Astrocyte (in vitro differentiated cells and primary cell): ENCODE results near the gene KIAA1217.

Experiments
- CTCF ChIP-seq: IDR thresholded peaks from 2 replicates; pipeline ENCODE4 v1.5.1; 2011; ENCODE audit warnings: low read depth, mild to moderate bottlenecking, inconsistent platforms, low read length, moderate library complexity; ENCODE audit not compliant: insufficient read depth
- EZH2 ChIP-seq: IDR thresholded peaks from 2 replicates; pipeline ENCODE4 v1.6.1; 2012; ENCODE audit warnings: mild to moderate bottlenecking, low read length, inconsistent platforms; ENCODE audit not compliant: insufficient read depth

DNA sequence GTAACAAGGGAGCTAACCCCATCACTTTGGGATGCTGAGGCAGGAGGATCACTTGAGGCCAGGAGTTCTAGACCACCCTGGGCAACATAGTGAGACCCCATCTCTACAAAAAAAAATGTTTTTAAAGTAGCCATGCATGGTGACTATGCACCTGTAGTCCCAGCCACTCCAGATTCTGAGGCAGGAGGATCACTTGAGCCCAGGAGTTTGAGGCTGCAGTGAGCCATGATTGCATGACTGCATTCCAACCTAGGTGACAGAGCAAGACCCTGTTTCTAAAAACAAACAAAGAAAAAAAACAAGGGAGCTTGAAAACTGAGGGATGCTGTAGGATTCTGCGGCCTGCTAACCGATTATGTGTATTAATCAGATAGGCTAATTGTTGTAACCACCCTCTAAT, 4.9 kb downstream of the KIAA1217 start:
- TF ChIP-seq CTCF, result no peak
- no peak for TF ChIP-seq EZH2
